A549 (cell line): ENCODE results near the gene NBEAL1.
"Not testable (repeated sequence)": the region's sequence is repeated elsewhere in the genome, so short reads cannot be mapped to it uniquely, and the experiment has no call there.

Experiments
- CEBPB ChIP-seq, 2 experiments: fragments of >200 bp in 1 of 2; sonication (Bioruptor Twin) in 1 of 2; formaldehyde crosslinking in 1 of 2; IDR thresholded peaks; 2 replicates each; pipeline ENCODE4 v1.6.1; 2012 to 2016
- CHD4 ChIP-seq: fragments of 200-600 bp; sonication (generic); IDR thresholded peaks from 2 replicates; pipeline ENCODE4 v1.6.1; 2016; ENCODE audit warnings: antibody characterized with exemption, mild to moderate bottlenecking, borderline replicate concordance
- CTCF ChIP-seq: fragments of >200 bp; sonication (Bioruptor Twin); formaldehyde crosslinking; IDR thresholded peaks from 3 replicates; pipeline ENCODE4 v1.5.1; 2016
- EP300 ChIP-seq, 2 experiments: fragments of >200 bp; sonication (Bioruptor Twin); formaldehyde crosslinking; IDR thresholded peaks; 2 replicates in 1 of 2; 3 replicates in 1 of 2; pipeline ENCODE4 v1.6.1; 2016 to 2017
- HMGXB4 ChIP-seq: fragments of 250-450 bp; sonication (Bioruptor Pico); IDR thresholded peaks from 2 replicates; pipeline ENCODE4 v1.5.0; 2021; ENCODE audit warnings: mild to moderate bottlenecking, moderate library complexity, borderline replicate concordance
- POLR2A ChIP-seq: IDR thresholded peaks from 2 replicates; pipeline ENCODE4 v1.6.1; 2012; ENCODE audit warnings: mild to moderate bottlenecking, low read length
- RCOR1 ChIP-seq: fragments of 150-350 bp; IDR thresholded peaks from 2 replicates; pipeline ENCODE4 v1.6.1; 2014; ENCODE audit warnings: antibody characterized with exemption, low read length, low read depth
- RFX5 ChIP-seq: fragments of 450-650 bp; IDR thresholded peaks from 2 replicates; pipeline ENCODE4 v1.7.1; 2014; ENCODE audit warnings: antibody characterized with exemption, mild to moderate bottlenecking, moderate library complexity
- USF2 ChIP-seq: fragments of 450-650 bp; IDR thresholded peaks from 2 replicates; pipeline ENCODE4 v1.6.1; 2014; ENCODE audit warnings: antibody characterized with exemption
- ZNF302 ChIP-seq: fragments of 250-450 bp; sonication (Bioruptor Pico); IDR thresholded peaks from 2 replicates; pipeline ENCODE4 v1.9.0; 2021; ENCODE audit warnings: inconsistent platforms, mild to moderate bottlenecking, moderate library complexity

GRCh38 chr2:203190547-203190946 lies 175.9 kb downstream of the NBEAL1 start:
- not testable (repeated sequence) for TF ChIP-seq CHD4; EP300 (IDR thresholded peaks at IDR 0.05); POLR2A; CTCF; RCOR1; USF2; RFX5; HMGXB4 (CRISPR knock-in tag); CEBPB (IDR thresholded peaks at IDR 0.05); ZNF302 (CRISPR knock-in tag)
